ENCODE data around the gene PRKCA.

PRKCA gene

DNA sequence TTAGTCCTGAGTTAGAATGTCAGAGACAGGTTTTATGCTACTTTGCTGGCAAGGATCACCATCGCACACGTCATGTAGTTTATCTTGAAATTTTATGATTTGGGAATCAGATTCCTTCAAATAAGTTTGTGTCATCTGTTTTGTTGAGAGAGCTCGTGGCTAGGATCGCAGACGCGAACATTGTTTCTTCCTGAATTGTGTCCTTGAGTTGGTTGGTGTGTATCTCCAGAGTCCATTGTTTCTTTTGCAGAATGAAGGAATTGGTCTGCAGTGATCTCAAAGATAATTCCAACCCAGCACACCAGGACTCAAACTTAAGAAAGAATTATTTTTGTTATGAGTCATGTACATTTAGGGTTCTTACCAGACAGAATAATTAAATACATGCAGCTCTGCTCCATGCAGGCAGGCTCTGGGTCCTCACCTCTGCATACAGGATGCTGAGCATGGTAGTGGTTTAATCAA, 51.6 kb downstream of the PRKCA start:
- no peak for ATAC-seq (ENCODE audit: low read depth)
- H3K4me3 ChIP-seq (ENCODE audit: severe bottlenecking) = no peak overlapping the region

DNA sequence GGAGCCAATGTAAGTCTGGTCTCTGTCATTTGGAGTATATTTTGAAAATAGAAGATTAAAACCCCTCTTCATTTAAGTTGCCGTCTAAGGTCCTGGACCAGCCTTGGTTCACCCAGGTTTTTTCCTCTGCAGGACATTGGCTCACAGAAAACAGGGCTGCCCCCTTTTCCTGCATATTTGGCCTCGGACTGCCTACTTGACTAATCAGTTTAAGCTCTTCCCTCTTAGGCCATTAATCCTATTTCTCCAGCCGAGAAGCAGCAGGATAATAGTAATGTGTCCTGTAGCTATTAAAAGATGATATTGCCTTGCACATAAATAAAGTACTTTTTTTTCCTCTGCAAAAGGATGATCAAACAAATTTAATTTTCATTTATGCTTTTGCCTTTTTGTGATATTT, 52.1 kb downstream of the PRKCA start:
- Histone ChIP-seq H3K36me3 (ENCODE audit: low read depth) (no peaks in the 10 kb centered on the region), H3K27ac (ENCODE audit: poor library complexity, severe bottlenecking) (no peak overlapping the region), H3K27me3 (ENCODE audit: insufficient read depth, poor library complexity, severe bottlenecking) (no peaks in the 10 kb centered on the region), H3K4me1 (ENCODE audit: insufficient read depth, poor library complexity, severe bottlenecking) (peaks cover 6% of the 10 kb centered on the region), H3K4me3 (ENCODE audit: severe bottlenecking) (no peak overlapping the region), H3K9me3 (ENCODE audit: severe bottlenecking) (no peaks in the 10 kb centered on the region)
- no peak for DNase-seq (ENCODE audit: low spot score)
- ATAC-seq (ENCODE audit: low read depth) = no peak
- TF ChIP-seq, protein P1, sequence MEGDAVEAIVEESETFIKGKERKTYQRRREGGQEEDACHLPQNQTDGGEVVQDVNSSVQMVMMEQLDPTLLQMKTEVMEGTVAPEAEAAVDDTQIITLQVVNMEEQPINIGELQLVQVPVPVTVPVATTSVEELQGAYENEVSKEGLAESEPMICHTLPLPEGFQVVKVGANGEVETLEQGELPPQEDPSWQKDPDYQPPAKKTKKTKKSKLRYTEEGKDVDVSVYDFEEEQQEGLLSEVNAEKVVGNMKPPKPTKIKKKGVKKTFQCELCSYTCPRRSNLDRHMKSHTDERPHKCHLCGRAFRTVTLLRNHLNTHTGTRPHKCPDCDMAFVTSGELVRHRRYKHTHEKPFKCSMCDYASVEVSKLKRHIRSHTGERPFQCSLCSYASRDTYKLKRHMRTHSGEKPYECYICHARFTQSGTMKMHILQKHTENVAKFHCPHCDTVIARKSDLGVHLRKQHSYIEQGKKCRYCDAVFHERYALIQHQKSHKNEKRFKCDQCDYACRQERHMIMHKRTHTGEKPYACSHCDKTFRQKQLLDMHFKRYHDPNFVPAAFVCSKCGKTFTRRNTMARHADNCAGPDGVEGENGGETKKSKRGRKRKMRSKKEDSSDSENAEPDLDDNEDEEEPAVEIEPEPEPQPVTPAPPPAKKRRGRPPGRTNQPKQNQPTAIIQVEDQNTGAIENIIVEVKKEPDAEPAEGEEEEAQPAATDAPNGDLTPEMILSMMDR (IDR thresholded peaks at IDR 0.05; ENCODE audit: poor library complexity, severe bottlenecking) = no peak

More for the DNA sequence above, 51.6 kb downstream of the PRKCA start:
- Histone ChIP-seq H3K27me3 (ENCODE audit: insufficient read depth, poor library complexity, severe bottlenecking) (no peaks in the 10 kb centered on the region), H3K4me1 (ENCODE audit: insufficient read depth, poor library complexity, severe bottlenecking) (peaks cover 9% of the 10 kb centered on the region), H3K9me3 (ENCODE audit: severe bottlenecking) (no peaks in the 10 kb centered on the region), H3K36me3 (ENCODE audit: low read depth) (no peaks in the 10 kb centered on the region), H3K27ac (ENCODE audit: poor library complexity, severe bottlenecking) (no peak overlapping the region)
- TF ChIP-seq, protein P1 (IDR thresholded peaks at IDR 0.05; ENCODE audit: poor library complexity, severe bottlenecking) = no peak
- no peak for DNase-seq (ENCODE audit: low spot score)

DNA sequence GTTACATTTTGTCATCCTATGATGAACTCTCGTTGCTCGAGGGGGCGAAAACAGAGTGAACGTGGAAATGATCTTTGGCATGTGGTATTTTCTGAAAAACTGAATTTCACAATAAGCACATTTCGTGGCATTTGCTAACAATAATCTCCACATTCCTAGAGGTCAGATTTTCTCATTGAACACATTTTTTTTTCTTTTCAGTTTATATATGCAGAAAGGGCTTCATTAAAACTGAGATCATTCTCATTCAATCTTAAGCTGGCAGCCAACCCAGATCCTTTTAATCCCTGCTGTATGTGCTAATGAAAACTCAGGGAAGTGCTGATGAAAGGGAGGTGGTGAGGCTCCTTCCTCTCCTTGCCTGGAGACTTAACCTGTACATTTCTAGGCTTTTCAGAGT, 52.6 kb downstream of the PRKCA start:
- Histone ChIP-seq H3K9me3 (ENCODE audit: severe bottlenecking) (no peaks in the 10 kb centered on the region), H3K27me3 (ENCODE audit: insufficient read depth, poor library complexity, severe bottlenecking) (no peaks in the 10 kb centered on the region), H3K4me1 (ENCODE audit: insufficient read depth, poor library complexity, severe bottlenecking) (peaks cover 6% of the 10 kb centered on the region), H3K27ac (ENCODE audit: poor library complexity, severe bottlenecking) (no peak overlapping the region), H3K36me3 (ENCODE audit: low read depth) (no peaks in the 10 kb centered on the region), H3K4me3 (ENCODE audit: severe bottlenecking) (no peak overlapping the region)
- no peak for DNase-seq (ENCODE audit: low spot score)
- TF ChIP-seq, protein P1 (IDR thresholded peaks at IDR 0.05; ENCODE audit: poor library complexity, severe bottlenecking) = no peak
- no peak for ATAC-seq (ENCODE audit: low read depth)

DNA sequence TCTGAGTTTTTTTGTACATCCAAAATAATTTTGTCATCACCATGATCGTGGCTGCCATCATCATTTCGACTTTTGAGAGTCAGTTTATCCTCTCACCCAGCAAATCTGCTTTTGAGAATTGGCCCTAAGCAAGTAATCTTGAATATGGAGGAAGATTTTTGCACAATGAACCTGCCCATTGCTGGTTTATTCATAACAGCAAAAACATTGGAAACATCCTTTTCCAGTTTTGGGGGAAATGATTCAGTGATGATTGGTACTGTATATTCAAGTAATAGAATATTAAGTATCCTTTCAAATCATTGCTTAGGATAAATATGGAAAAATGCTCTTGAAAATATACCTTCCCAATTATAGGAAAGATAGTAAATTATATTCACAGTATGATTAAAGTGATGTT, 53.1 kb downstream of the PRKCA start:
- Histone ChIP-seq H3K27ac (ENCODE audit: poor library complexity, severe bottlenecking) (no peak overlapping the region), H3K4me1 (ENCODE audit: insufficient read depth, poor library complexity, severe bottlenecking) (peaks cover 6% of the 10 kb centered on the region)

DNA sequence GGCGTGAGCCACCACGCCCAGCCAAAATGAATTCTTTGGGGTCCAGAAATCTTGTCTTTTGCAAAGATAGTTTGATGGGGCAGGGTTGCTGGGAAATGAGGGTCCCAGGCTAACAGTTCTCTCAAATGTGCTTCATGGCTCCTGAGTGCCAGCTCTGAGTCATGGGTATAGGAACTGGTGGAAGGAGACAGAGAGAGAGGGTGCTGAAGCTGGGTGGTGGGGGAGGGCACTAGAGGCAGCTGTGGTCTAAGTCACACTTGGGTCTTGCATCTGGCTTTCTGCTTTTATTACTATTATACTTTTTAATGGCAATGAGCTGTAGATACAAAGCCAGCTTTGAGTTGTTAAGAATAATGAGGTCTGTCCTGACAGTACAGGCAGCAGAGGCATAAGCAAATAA, 54.6 kb downstream of the PRKCA start:
- ATAC-seq (ENCODE audit: low read depth) = no peak

More for the DNA sequence above, 53.1 kb downstream of the PRKCA start:
- TF ChIP-seq, protein P1 (IDR thresholded peaks at IDR 0.05; ENCODE audit: poor library complexity, severe bottlenecking) = no peak
- DNase-seq (ENCODE audit: low spot score) (no peak), ATAC-seq (ENCODE audit: low read depth) (no peak)
- no peak overlapping the region for H3K4me3 ChIP-seq (ENCODE audit: severe bottlenecking)
- no peaks in the 10 kb centered on the region for H3K36me3 ChIP-seq (ENCODE audit: low read depth)
- no peaks in the 10 kb centered on the region for H3K27me3 ChIP-seq (ENCODE audit: insufficient read depth, poor library complexity, severe bottlenecking)
- H3K9me3 ChIP-seq (ENCODE audit: severe bottlenecking) = no peaks in the 10 kb centered on the region

More for the DNA sequence above, 54.6 kb downstream of the PRKCA start:
- H3K36me3 ChIP-seq (ENCODE audit: low read depth) = no peaks in the 10 kb centered on the region
- peaks cover 6% of the 10 kb centered on the region for H3K4me1 ChIP-seq (ENCODE audit: insufficient read depth, poor library complexity, severe bottlenecking)
- H3K27ac ChIP-seq (ENCODE audit: poor library complexity, severe bottlenecking) = no peak overlapping the region
- no peak overlapping the region for H3K4me3 ChIP-seq (ENCODE audit: severe bottlenecking)
- no peak for DNase-seq (ENCODE audit: low spot score)
- TF ChIP-seq, protein P1 (IDR thresholded peaks at IDR 0.05; ENCODE audit: poor library complexity, severe bottlenecking) = no peak
- no peaks in the 10 kb centered on the region for H3K9me3 ChIP-seq (ENCODE audit: severe bottlenecking)
- no peaks in the 10 kb centered on the region for H3K27me3 ChIP-seq (ENCODE audit: insufficient read depth, poor library complexity, severe bottlenecking)

Measured in RWPE2 (cell line).